ENCODE results near the gene SPINK8. TPM values are rescaled to one million over a fixed set of nuclear protein-coding genes. Genes with fewer than 3 reads are reported as not detected.

The SPINK8 gene
- polyA plus RNA-seq, 1 donor (not counting 4 experiments of a cell fraction or from before 2014, with no cell fraction given): not detected

- H3K36me3 ChIP-seq (ENCODE audit: control insufficient read depth in 2 of 2, extremely low read depth in 1 of 2, insufficient read depth in 2 of 2, low read length in 2 of 2): no peaks in the 10 kb centered on the region
- no peaks in the 10 kb centered on the region for H3K9me3 ChIP-seq (ENCODE audit: control insufficient read depth, low read depth, low read length)
- H3K9ac ChIP-seq (ENCODE audit: control insufficient read depth, extremely low read depth, insufficient read depth, low read length): no peak overlapping the region
- no peaks in the 10 kb centered on the region for H3K9me1 ChIP-seq (ENCODE audit: control insufficient read depth, extremely low read depth, insufficient read depth, low read length)
- TF ChIP-seq CTCF (optimal IDR thresholded peaks at IDR 0.05 in 1 of 3, IDR thresholded peaks at IDR 0.05 in 1 of 3, conservative IDR thresholded peaks at IDR 0.05 in 1 of 3; ENCODE audit: extremely low read depth in 1 of 3, insufficient read depth in 2 of 3, low read length in 3 of 3) (no peak), EZH2 (IDR thresholded peaks at IDR 0.05; ENCODE audit: low read length) (no peak)
- H3K4me2 ChIP-seq (ENCODE audit: control insufficient read depth, extremely low read depth, insufficient read depth, low read depth, low read length): no peak overlapping the region
- H3K79me2 ChIP-seq (ENCODE audit: control insufficient read depth, insufficient read depth, low read length): peaks cover 2% of the 10 kb centered on the region
- FAIRE-seq: no peak
- H3K27ac ChIP-seq (ENCODE audit: control insufficient read depth, insufficient read depth, low read length): no peak overlapping the region
- no peak overlapping the region for H3K4me3 ChIP-seq (ENCODE audit: control insufficient read depth in 2 of 3, extremely low read depth in 1 of 3, insufficient read depth in 2 of 3, low read depth in 1 of 3, low read length in 3 of 3)
- no peaks in the 10 kb centered on the region for H4K20me1 ChIP-seq (ENCODE audit: control insufficient read depth, extremely low read depth, insufficient read depth, low read length)
- dilution Hi-C loops (cut with MboI; ENCODE audit: extremely low pct_ligation_motif_present, low sequenced_read_pairs): no loop called here
- H2AFZ ChIP-seq (ENCODE audit: control insufficient read depth, low read length): no peak overlapping the region
- DNase-seq (ENCODE audit: low read depth, low spot score): no peak
- H3K4me1 ChIP-seq (ENCODE audit: control insufficient read depth, extremely low read depth, insufficient read depth, low read length): peaks cover 2% of the 10 kb centered on the region
- peaks cover 3% of the 10 kb centered on the region for H3K27me3 ChIP-seq (ENCODE audit: control insufficient read depth, extremely low read depth, insufficient read depth, low read length)
These were observed 28.1 kb downstream of the SPINK8 start for GRCh38 chr3:48305396-48305795.

GRCh38 chr3:48303021-48303420 lies 30.4 kb downstream of the SPINK8 start:
- dilution Hi-C loops (cut with MboI; ENCODE audit: extremely low pct_ligation_motif_present, low sequenced_read_pairs): no loop called here
- Histone ChIP-seq H2AFZ (ENCODE audit: control insufficient read depth, low read length) (no peak overlapping the region), H3K4me2 (ENCODE audit: control insufficient read depth, extremely low read depth, insufficient read depth, low read depth, low read length) (no peak overlapping the region), H3K4me1 (ENCODE audit: control insufficient read depth, extremely low read depth, insufficient read depth, low read length) (peaks cover 11% of the 10 kb centered on the region), H3K4me3 (ENCODE audit: control insufficient read depth in 2 of 3, extremely low read depth in 1 of 3, insufficient read depth in 2 of 3, low read depth in 1 of 3, low read length in 3 of 3) (no peak overlapping the region), H3K79me2 (ENCODE audit: control insufficient read depth, insufficient read depth, low read length) (peaks cover 10% of the 10 kb centered on the region), H4K20me1 (ENCODE audit: control insufficient read depth, extremely low read depth, insufficient read depth, low read length) (no peaks in the 10 kb centered on the region), H3K9ac (ENCODE audit: control insufficient read depth, extremely low read depth, insufficient read depth, low read length) (no peak overlapping the region), H3K36me3 (ENCODE audit: control insufficient read depth in 2 of 2, extremely low read depth in 1 of 2, insufficient read depth in 2 of 2, low read length in 2 of 2) (peaks cover 2 to 4% of the 10 kb centered on the region in 2 experiments), H3K9me3 (ENCODE audit: control insufficient read depth, low read depth, low read length) (no peaks in the 10 kb centered on the region), H3K9me1 (ENCODE audit: control insufficient read depth, extremely low read depth, insufficient read depth, low read length) (no peaks in the 10 kb centered on the region), H3K27ac (ENCODE audit: control insufficient read depth, insufficient read depth, low read length) (no peak overlapping the region), H3K27me3 (ENCODE audit: control insufficient read depth, extremely low read depth, insufficient read depth, low read length) (peaks cover 3% of the 10 kb centered on the region)
- TF ChIP-seq EZH2 (IDR thresholded peaks at IDR 0.05; ENCODE audit: low read length): no peak
- no peak for TF ChIP-seq CTCF (optimal IDR thresholded peaks at IDR 0.05 in 1 of 3, IDR thresholded peaks at IDR 0.05 in 1 of 3, conservative IDR thresholded peaks at IDR 0.05 in 1 of 3; ENCODE audit: extremely low read depth in 1 of 3, insufficient read depth in 2 of 3, low read length in 3 of 3)
- FAIRE-seq (no peak), DNase-seq (ENCODE audit: low read depth, low spot score) (no peak)
